HG02798 (cell line): ENCODE results near the gene CHST7.

Experiments
- ATAC-seq: cut with Tn5 transposase; IDR thresholded peaks from one replicate; pipeline ENCODE4 v1.9.1; 2021; ENCODE audit warnings: mild to moderate bottlenecking; ENCODE audit not compliant: unreplicated experiment, poor library complexity

Gene CHST7

DNA sequence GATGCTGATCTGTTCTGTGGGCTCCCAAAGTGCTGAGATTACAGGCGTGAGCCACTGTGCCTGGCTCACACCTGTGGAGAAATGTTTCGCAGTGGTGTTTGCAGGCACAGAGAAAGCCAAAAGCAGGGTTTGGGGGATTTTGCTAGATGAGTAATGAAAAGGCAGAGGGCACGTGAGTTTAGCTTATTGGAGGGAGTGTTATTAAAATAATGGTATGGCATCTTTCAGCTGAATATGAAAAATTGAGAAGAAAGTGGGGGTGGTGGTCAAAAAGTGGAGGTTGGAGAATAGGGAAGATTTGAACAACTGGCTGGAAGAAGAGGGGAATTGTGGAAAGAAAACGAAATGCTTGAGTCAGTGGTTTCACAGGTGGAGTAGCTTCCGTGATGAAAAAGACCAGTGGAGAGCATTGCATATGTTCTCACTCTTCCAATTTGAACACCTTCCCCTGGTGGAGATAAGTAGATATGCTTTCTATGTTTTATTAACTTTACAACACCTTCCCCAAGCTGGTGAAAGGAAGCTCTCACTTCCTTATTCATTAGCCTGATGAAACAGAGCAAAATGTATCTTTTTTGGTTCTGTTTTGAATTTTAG, 1.1 kb upstream of the CHST7 start:
- ATAC-seq, result peak; percentile 46

DNA sequence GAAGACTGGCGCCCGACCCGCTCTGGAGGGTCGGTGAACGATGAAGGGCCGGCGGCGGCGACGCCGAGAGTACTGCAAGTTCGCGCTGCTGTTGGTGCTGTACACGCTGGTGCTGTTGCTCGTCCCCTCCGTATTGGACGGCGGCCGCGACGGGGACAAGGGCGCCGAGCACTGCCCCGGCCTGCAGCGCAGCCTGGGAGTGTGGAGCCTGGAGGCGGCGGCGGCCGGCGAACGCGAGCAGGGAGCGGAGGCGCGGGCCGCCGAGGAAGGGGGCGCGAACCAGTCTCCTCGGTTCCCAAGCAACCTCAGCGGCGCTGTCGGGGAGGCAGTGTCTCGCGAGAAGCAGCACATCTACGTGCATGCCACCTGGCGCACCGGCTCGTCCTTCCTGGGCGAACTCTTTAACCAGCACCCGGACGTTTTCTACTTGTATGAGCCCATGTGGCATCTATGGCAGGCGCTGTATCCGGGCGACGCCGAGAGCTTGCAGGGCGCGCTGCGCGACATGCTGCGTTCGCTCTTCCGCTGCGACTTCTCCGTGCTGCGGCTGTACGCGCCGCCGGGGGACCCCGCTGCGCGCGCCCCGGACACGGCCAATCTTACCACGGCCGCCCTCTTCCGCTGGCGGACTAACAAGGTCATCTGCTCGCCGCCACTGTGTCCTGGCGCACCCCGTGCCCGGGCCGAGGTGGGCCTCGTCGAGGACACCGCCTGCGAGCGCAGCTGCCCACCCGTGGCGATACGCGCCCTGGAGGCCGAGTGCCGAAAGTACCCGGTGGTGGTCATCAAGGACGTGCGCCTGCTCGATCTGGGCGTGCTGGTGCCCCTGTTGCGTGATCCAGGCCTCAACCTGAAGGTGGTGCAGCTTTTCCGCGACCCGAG, 568 bp downstream of the CHST7 start:
- peak; percentile 28 for ATAC-seq

DNA sequence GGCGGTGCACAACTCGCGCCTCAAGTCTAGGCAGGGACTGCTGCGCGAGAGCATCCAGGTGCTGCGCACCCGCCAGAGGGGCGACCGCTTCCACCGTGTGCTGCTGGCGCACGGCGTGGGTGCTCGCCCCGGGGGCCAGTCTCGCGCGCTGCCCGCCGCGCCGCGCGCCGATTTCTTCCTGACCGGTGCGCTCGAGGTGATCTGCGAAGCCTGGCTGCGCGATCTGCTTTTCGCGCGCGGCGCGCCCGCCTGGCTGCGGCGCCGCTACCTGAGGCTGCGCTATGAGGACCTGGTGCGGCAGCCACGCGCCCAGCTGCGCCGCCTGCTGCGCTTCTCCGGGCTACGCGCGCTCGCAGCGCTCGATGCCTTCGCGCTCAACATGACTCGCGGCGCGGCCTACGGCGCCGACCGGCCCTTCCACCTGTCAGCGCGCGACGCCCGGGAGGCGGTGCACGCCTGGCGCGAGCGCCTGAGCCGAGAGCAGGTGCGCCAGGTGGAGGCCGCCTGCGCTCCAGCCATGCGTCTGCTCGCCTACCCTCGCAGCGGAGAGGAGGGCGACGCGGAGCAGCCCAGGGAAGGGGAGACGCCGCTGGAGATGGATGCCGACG, 1.3 kb downstream of the CHST7 start:
- peak; percentile 22 for ATAC-seq

DNA sequence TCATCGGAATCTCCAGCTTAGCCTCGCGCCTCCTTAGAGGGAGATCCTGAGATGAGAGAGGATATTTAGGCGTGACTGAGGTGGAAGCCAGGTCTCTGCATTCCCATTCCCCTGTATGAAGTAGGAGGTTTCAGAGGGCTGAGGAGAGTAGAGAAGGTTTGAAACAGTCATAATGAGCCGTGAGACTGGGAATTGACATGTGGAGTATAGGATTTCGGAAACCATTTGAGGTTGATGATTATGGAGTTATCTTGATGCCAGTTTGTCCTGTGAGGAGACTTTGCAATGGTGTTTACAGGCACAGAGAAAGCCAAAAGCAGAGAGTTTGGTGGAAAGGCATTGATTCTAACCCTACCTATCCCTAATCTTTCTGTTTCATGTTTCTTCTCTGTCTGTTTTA, 2.0 kb downstream of the CHST7 start:
- no peak for ATAC-seq

DNA sequence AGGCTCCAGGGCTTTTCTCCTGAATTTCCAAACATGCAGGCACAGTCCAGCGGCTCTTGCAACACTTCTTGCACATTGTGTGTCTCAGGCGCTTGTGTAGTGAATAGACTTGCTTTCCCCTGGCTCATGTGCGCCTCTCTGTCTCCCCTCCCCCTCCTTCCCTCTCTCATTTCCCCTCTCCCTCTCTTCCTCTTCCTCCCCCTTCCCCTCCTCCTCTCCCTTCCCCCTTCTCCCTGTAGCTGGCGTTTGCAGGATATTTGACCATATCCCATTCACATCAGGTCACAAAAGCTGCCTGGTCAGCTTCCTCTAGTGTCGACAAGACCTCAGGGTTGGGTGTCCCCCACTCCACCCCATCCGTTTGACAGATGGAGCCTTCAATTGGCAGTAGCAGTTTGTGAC, 2.4 kb downstream of the CHST7 start:
- ATAC-seq, result no peak

DNA sequence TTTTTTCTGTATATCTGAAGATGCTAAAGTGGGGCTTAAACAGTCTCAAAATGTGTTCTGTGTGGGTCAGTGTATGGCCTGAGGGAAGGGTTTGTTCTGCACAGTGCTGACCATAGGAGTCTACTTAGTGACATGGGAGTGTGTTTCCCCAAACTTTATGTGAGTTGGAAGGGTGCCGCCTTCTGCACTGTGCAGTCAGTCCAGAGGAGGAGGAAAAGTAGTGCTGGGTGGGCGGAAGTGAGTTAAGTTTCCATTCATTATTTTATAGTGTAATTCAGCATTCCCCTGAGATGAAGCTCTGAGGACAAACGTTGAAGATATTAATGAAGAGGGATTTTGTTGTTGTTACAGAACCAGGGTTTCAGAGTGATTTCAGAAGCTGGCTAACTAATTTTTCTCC, 2.9 kb downstream of the CHST7 start:
- no peak for ATAC-seq

DNA sequence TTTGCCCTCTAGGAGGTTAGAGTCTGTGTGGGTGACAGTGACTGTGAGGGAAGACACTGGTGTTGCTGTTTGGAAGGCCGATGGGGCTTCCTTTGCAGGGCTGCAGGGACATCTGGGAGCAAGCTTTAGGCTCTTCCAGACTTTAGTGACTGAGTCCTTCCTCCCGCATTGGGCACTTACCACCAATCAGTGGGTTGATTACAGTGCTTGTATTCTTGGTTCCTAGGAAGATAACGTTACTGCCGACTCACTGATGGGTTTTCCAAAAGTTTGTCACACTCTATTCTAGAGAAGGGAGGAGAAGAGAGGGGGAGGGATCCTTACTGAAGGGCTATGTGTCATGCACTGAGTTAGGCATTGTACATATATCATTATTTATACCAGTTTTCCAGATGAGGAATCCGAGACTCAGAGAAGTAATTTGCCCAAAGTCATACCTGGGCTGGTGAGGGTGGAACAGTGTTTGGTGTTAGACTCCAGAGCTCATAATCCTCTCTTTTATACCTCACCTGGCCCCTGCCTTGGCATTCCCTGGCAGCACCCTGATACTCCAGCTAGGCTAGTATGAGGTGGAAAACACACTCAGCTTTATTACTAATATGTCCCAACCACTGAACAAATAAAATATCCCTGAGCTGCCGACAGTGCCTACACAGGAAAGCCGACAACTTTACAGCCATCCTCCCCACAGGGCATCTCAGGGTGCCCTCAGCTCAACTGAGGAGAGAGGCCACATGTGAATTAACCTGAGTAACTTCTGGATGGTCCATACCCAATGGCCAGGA, 3.8 kb downstream of the CHST7 start:
- ATAC-seq, result no peak

DNA sequence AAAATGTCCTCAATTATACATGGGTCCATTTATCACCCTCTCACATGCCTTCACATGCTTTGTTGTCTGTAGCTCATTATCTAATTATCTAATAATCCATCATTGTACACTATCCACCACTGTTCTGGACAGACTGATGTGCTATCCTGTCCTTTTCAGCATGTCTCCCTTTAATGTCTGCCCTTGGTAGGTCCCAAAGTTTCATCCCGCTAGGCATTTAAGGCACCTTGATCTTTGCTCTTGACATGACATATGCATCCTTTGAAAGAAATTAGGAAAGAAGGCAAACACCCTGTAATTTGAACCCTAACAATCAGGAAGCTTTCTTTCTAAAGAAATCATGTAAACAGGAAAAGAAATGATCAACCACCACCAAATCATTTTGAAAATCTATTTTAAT, 5.7 kb downstream of the CHST7 start:
- ATAC-seq, result no peak

DNA sequence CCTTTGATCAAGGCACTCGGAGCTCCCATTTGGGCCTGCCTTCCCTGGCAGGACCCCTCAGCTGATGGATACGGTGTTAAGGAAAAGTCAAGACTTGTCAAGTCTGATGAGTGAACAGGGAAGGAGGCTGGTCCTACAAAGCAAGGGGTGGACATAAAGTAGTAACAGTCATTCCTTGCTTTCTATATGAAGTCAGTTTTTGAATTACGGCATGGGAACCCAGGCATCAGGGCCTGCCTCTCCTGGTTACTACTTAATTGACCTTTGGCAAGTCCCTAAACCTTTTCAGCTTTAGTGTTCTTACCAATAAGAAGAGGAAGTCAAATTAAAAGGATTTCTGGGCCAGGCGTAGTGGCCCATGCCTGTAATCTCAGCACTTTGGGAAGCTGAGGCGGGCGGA, 7.0 kb downstream of the CHST7 start:
- ATAC-seq, result no peak

DNA sequence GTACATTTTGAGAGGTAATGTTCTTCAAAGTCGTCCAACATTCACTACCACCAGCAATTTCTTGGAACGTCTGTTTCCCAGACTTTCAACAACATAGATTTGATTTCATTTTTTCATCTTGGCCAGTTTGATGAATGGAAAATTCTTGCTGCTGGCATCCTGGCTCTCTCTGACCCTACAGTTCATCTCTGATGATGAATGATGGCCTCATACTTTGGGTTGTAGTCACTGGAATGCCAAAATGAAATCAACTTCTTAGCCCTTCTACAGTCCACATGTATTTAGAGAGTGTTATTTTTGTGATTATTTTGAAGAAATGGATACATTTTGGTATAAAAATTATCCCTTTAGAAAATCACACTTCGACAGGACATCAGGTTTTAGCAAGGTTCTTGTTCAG, 8.8 kb downstream of the CHST7 start:
- no peak for ATAC-seq

DNA sequence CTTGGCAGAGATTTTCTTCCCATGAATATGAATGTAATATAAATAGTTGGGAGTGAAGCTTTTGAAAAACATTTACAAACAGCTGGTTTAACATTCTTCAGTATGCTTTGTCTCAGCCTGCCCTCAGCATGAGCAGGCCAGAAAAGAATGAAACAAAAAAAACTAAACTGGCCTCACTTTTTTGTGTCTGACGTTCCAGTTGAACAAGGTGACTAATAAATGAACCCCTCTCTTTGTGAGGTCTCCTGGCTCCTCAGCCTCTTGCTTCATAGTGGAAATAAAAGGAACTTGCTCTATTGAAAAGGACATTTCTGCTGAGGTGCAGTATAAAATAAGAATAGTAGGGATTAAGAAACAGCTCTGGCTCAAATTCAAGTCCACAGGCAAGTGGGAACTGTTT, 9.4 kb downstream of the CHST7 start:
- no peak for ATAC-seq

DNA sequence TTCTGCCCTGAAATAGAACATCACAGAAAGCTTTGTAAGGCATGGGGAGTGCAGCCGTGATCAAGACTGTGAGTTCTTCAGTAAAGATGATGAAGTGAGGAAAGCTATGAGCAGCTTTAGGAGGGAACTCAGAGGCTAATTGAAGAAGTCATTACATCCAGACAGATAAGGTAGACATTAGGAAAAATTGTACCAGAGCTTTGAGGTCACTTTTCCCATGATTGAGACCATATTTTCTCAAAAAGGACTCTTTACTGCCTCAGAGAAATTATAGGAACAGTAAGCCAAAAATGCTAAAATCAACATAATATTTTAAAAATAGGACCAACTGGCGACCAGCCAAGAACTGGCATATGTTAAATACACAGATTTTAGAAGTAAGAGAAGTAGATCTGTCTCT, 11.2 kb downstream of the CHST7 start:
- no peak for ATAC-seq

DNA sequence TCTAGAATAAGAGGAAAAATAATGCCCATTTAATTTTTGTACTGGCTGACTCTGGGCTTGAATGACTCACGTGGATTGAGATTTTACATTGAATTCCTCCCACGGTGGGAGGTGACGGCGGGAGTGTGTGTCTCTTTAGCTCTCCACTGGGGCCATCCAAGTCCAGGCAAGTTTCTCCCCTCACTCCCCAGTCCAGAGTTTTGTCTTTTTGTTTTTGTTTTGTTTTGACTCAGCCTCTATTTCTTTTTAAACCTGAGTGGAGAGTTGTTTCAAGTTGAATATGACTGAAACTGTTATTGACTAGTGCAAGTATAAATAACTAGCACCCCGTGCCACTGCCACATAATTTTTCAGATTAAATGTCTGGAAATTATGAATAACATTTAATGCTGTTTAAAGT, 13.6 kb downstream of the CHST7 start:
- peak; percentile 55 for ATAC-seq

DNA sequence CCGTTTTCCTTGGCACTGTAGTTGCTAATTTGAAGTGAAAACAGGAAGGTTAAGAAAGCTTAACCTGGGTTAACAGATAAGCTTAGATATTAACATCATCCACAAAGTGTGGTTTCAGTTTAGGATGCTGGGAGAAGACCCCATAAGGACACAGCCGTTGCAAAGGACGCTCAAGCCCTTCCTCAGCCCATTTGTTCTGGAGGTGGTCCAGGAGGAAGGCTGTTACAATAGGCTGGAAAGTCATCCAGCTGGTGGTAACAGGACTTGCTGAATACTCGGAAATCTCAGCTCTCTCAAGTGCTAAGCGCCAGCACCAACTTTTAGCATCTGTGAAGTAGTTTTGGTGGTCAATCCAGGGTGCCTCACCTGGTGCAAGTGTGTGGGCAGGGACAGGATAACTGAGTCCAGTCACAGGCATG, 14.2 kb downstream of the CHST7 start:
- ATAC-seq, result no peak

DNA sequence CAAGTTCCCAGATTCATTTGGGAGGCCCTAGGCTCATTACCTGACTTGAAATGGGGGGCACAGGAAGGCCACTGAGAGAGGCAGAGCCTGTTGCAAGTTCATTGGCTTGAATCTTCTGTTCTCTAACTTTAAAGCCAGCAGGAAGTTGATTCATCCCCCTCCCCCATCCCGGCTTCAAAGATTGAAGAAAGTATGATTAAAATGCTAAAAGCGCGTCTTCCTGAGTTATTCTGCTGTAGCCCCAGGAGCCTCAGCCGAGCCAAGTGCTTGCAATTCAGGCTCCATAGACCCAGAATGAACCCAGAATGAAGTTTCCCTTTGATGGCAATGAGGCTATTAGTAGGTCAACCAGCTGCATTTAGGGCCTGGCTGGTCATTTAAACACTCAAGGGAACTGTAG, 14.7 kb downstream of the CHST7 start:
- ATAC-seq, result no peak

DNA sequence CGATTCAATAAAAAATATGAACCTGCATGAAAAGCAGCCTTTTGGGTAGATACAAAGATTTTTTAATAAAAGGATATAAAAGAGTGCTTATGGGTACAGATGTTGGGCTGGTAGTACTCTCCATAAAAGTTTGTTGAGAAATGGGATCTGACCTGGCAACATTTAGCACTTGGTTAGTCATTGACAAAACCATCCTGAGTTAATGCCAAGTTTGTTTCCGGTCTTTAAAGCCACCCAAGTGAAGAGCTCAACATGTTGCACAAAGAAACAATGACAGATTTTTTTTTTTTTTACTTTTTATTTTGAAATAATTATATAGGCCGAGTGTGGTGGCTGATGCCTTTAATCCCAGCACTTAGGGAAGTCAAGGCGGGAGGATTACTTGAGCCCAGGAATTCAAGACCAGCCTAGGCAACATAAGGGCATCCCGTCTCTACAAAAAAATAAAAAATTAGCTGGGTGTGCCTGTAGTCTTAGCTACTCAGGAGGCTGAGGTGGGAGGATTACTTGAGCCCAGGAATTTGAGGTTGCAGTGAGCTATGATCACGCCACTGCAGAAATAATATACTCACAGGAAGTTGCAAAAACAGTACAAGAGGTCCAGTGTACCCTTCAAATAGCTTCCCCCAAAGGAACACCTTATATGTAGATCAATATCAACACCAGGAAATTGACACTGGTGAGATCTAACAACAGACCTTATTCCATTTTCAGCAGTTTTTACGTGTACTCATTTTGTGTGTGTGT, 16.6 kb downstream of the CHST7 start:
- no peak for ATAC-seq

DNA sequence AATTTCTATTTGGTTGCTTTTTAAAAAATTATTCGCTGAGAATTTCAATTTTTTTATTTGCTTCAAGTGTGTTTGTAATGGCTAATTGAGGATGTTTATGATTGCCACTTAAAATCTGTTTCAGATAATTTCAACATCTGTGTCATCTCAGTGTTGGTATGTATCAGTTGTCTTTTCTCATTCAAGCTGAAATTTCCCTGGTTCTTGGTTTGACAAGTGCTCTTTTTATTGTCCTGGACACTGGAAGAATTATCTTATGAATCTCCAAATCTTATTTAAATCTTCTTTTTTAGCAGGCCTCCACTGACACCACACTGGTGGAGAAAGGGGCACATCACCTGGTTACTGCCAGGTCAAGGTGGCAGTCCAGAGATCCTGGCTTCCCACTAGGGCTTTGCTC, 21.5 kb downstream of the CHST7 start:
- ATAC-seq, result no peak

DNA sequence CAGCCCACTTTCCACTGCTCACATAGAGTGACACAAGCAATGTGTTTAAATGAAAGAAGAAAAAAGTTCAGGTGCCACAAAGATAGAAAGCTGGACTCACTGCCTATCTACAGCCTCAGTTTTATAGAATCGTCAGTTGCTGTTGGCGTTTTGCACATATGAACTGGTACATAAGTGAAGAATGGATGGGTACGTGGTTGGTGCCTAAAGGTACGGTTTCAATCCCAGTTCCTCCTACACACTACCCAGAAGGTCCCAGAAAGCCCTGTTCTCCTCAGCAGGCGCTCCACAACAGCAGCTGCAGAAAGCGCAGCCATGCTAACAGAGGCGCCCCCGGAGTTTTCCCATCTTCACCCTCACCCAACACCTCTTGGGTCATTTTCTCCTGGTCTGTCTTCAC, 23.6 kb downstream of the CHST7 start:
- no peak for ATAC-seq

DNA sequence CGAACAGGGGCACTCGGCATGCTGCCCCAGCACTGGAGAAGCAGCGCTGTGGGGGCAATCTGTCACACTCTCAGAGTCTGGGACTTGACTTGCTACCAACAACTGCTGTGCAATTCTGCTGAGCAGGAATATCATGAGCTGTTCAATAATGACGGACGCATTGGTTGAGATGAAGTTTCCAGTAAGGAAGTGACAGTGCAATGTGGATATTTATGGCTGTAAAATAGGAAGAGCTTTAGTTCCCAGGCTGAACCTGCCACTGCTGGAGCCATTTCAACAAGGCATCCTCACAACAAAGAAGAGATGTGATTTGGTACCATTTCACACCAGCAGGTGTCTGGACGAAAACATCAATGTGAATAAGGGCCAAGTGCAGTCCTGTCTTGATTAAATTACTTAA, 24.2 kb downstream of the CHST7 start:
- ATAC-seq, result no peak

DNA sequence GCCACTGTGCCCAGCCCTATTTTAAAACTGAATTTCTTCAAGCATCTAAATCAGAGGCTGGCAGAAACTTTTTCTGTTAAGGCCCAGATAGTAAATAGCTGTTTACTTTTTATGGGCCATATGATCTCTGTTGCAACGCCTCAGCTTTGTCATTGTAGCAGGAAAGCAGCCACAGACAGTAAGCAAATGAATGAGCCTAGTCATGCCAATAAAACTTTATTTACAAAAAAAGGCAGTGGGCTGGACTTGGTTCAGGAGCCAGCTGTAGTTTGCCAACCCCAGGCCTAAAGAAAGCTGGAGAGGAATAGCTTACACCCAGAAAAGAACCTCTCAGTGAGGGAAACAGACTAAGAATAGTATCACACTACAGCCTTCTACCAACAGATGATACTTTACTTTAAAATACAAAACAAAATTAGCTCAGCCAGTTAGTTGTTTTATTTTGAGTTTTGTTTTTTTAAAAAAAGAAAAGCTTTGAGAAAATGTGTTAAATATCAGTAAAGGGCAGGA, 25.5 kb downstream of the CHST7 start:
- ATAC-seq, result no peak
